OCI-LY3 (cell line): Measurements from ENCODE around the gene CCDC69.

ENCODE experiments used
- H2AFZ ChIP-seq: fragments of 200-600, 300-600 bp; shearing (Covaris generic); 2 replicates; pipeline ENCODE4 v1.6.0; 2014; ENCODE audit warnings: antibody characterized with exemption, low read depth, low read length
- H3K27ac ChIP-seq: fragments of 200-600, 300-600 bp; sonication (generic); 2 replicates; pipeline ENCODE4 v1.5.1; 2014; ENCODE audit warnings: mild to moderate bottlenecking, low read length, moderate library complexity, mixed read lengths
- H3K27me3 ChIP-seq: fragments of 200-600, 300-600 bp; sonication (generic); 2 replicates; pipeline ENCODE4 v1.6.1; 2014; ENCODE audit warnings: low read depth, low read length, mixed read lengths
- H3K36me3 ChIP-seq: fragments of 200-600, 300-600 bp; sonication (generic); replicated peaks from 2 replicates; pipeline ENCODE3; 2014; ENCODE audit warnings: low read depth, low read length, mixed read lengths
- H3K4me1 ChIP-seq: fragments of 300-600, 200-600 bp; sonication (generic); 2 replicates; pipeline ENCODE4 v1.6.1; 2014; ENCODE audit warnings: low read length, mixed read lengths
- H3K4me2 ChIP-seq: fragments of 200-600, 300-600 bp; sonication (generic); 2 replicates; pipeline ENCODE4 v1.6.1; 2014; ENCODE audit warnings: low read length, mixed read lengths
- H3K4me3 ChIP-seq: fragments of 300-600, 200-600 bp; sonication (generic); 2 replicates; pipeline ENCODE4 v1.5.1; 2014; ENCODE audit warnings: antibody characterized with exemption, mild to moderate bottlenecking, low read length, moderate library complexity
- H3K79me2 ChIP-seq: fragments of 300-600, 200-600 bp; shearing (Covaris generic); 2 replicates; pipeline ENCODE4 v1.6.1; 2014; ENCODE audit warnings: mild to moderate bottlenecking, low read length, mixed read lengths
- H3K9ac ChIP-seq: fragments of 300-600, 200-600 bp; shearing (Covaris generic); 2 replicates; pipeline ENCODE4 v1.6.0; 2014; ENCODE audit warnings: mild to moderate bottlenecking, low read length, moderate library complexity
- H3K9me3 ChIP-seq: fragments of 200-600, 300-600 bp; shearing (Covaris generic); 2 replicates; pipeline ENCODE4 v1.6.1; 2014; ENCODE audit warnings: low read length, mixed read lengths; ENCODE audit not compliant: insufficient read depth
- H4K20me1 ChIP-seq: fragments of 200-600, 300-600 bp; sonication (generic); 2 replicates; pipeline ENCODE4 v1.6.1; 2016; ENCODE audit warnings: low read length, mixed read lengths; ENCODE audit not compliant: insufficient read depth
- EZH2phosphoT487 ChIP-seq: fragments of 200-600 bp; shearing (Covaris generic); IDR thresholded peaks from 2 replicates; pipeline ENCODE4 v1.6.1; 2018; ENCODE audit warnings: antibody characterized with exemption, mixed run types, low read depth
- TF ChIP-seq, protein P1 (sequence below): fragments of 200-600, 300-600 bp; sonication (generic); IDR thresholded peaks from 2 replicates; pipeline ENCODE4 v1.5.1; 2014; ENCODE audit warnings: antibody characterized with exemption, low read length, low read depth

The CCDC69 gene

DNA sequence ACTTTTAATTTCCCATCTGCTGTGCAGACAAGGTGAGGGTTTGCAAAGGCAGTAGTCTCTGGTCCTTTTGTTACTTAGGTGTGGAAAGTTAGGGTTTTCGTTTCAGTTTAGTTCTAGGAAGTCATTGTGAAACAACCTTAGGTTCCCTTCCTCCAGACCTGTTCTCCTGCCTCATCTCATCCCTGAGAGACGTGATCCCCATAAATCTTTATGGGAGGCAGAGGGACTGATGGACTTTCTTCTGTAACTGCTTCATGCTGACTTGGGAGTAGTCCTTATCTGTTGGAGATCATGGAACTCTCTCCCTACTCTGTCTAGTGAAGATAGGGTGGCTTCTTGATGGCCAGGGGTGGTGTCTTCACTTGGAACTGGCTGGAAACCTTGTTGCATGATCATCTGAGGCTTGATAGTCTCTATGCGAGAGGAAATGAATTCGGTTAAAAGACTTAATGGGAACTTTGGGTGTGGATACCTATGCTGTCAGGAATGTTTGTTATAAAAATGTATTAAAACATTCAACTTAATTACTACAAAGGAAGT, 21.9 kb upstream of the CCDC69 start:
- Histone ChIP-seq H3K4me1 (peaks cover 64% of the 10 kb centered on the region), H2AFZ (no peak overlapping the region), H3K9ac (no peak overlapping the region), H3K27ac (no peak overlapping the region), H3K4me3 (no peak overlapping the region), H4K20me1 (no peaks in the 10 kb centered on the region), H3K27me3 (no peaks in the 10 kb centered on the region), H3K36me3 (no peaks in the 10 kb centered on the region), H3K79me2 (no peaks in the 10 kb centered on the region), H3K9me3 (no peaks in the 10 kb centered on the region), H3K4me2 (peak overlapping the region; percentile 26)
- TF ChIP-seq, protein P1, sequence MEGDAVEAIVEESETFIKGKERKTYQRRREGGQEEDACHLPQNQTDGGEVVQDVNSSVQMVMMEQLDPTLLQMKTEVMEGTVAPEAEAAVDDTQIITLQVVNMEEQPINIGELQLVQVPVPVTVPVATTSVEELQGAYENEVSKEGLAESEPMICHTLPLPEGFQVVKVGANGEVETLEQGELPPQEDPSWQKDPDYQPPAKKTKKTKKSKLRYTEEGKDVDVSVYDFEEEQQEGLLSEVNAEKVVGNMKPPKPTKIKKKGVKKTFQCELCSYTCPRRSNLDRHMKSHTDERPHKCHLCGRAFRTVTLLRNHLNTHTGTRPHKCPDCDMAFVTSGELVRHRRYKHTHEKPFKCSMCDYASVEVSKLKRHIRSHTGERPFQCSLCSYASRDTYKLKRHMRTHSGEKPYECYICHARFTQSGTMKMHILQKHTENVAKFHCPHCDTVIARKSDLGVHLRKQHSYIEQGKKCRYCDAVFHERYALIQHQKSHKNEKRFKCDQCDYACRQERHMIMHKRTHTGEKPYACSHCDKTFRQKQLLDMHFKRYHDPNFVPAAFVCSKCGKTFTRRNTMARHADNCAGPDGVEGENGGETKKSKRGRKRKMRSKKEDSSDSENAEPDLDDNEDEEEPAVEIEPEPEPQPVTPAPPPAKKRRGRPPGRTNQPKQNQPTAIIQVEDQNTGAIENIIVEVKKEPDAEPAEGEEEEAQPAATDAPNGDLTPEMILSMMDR, result no peak
- TF ChIP-seq EZH2phosphoT487, result no peak

DNA sequence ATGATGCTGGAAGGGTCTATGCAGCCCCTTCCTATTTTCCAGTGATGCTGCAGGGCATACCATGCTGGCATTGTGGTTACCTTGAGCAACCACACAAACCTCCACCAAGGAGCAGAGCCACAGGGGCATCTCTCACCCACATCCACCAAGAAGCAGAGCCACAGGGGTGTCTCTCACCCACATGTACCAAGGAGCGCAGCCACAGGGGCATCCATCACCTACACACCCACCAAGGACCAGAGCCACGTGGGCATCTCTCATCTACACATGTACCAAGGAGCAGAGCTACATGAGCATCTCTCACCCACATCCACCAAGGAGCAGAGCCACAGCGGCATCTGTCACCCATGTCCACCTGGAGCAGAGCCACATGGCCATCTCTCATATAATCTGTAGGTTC, 20.3 kb upstream of the CCDC69 start:
- H3K9ac ChIP-seq, result no peak overlapping the region
- no peaks in the 10 kb centered on the region for H3K79me2 ChIP-seq
- H3K4me3 ChIP-seq, result no peak overlapping the region
- H3K9me3 ChIP-seq, result no peaks in the 10 kb centered on the region
- peak overlapping the region; percentile 60; the same call in 1 of the 2 replicates for H3K4me2 ChIP-seq
- no peaks in the 10 kb centered on the region for H3K27me3 ChIP-seq
- H4K20me1 ChIP-seq, result no peaks in the 10 kb centered on the region
- TF ChIP-seq, protein P1, result no peak
- TF ChIP-seq EZH2phosphoT487, result no peak
- no peak overlapping the region for H2AFZ ChIP-seq
- H3K27ac ChIP-seq, result peak overlapping the region; percentile 57; the same call in 1 of the 2 replicates
- H3K4me1 ChIP-seq, result peaks cover 77% of the 10 kb centered on the region
- no peaks in the 10 kb centered on the region for H3K36me3 ChIP-seq

DNA sequence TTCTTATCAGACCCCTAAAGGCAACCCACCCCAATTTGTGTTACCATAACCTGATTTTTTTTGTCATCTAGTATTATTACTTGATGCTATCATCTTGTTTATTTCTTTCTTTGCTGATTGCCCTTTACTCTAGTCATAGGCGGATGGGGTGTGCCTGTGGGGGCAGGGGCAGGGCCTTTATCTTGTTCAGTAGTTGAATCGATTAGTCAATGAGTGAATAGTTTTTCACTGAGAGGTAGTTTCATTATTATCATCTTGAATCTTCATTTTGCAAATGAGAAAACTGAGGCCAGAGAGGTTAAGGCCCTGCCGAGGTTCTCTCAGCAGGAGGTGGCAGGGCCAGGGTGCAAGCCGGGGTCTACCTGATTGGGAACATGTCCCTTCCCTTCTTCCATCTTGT, 19.7 kb upstream of the CCDC69 start:
- Histone ChIP-seq H3K4me2 (peak overlapping the region; percentile 60), H3K9ac (peak overlapping the region; percentile 29; the same call in 1 of the 2 replicates), H3K27me3 (no peaks in the 10 kb centered on the region), H2AFZ (peak overlapping the region; percentile 62; the same call in 1 of the 2 replicates), H3K36me3 (no peaks in the 10 kb centered on the region), H3K27ac (peak overlapping the region; percentile 57), H4K20me1 (no peaks in the 10 kb centered on the region), H3K79me2 (no peaks in the 10 kb centered on the region), H3K4me3 (peak overlapping the region; percentile 16; the same call in 1 of the 2 replicates), H3K4me1 (peaks cover 83% of the 10 kb centered on the region), H3K9me3 (no peaks in the 10 kb centered on the region)
- TF ChIP-seq EZH2phosphoT487, result no peak
- TF ChIP-seq, protein P1, result no peak

DNA sequence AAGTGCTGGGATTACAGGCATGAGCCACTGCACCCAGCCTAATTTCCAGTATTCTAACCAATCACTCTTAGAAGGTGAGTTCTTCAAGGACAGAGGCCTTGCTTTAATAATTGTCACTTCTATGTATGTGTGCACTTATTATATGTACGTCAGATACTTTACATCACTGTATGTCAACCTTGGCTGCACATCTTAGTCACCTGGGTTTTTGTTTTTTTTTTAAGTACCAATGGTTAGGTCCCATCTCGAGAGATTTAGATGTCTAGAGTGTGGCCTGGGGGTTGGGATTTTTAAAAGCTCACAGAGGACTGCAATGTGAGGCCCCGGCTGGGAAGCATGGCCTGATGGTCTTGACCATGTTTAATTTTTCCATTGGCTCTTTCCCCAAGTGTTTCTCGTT, 19.2 kb upstream of the CCDC69 start:
- Histone ChIP-seq H3K4me1 (peaks cover 85% of the 10 kb centered on the region), H3K36me3 (no peaks in the 10 kb centered on the region), H3K9me3 (no peaks in the 10 kb centered on the region)

More for the DNA sequence above, 19.2 kb upstream of the CCDC69 start:
- peak overlapping the region; percentile 57 for H3K27ac ChIP-seq
- TF ChIP-seq, protein P1, result no peak
- no peak for TF ChIP-seq EZH2phosphoT487
- H3K9ac ChIP-seq, result peak overlapping the region; percentile 29; the same call in 1 of the 2 replicates
- no peaks in the 10 kb centered on the region for H3K79me2 ChIP-seq
- H3K4me3 ChIP-seq, result peak overlapping the region; percentile 16; the same call in 1 of the 2 replicates
- H3K4me2 ChIP-seq, result peak overlapping the region; percentile 60
- peak overlapping the region; percentile 62; the same call in 1 of the 2 replicates for H2AFZ ChIP-seq
- no peaks in the 10 kb centered on the region for H4K20me1 ChIP-seq
- no peaks in the 10 kb centered on the region for H3K27me3 ChIP-seq
